Bronchial epithelial cell (primary cell): ENCODE results near the gene FAM168A. TPM values are rescaled to one million over a fixed set of nuclear protein-coding genes. Genes with fewer than 3 reads are reported as not detected.

Experiments
- DNase-seq: peaks from one replicate; pipeline ENCODE4 v3.0.0-alpha.2; 2010; ENCODE audit warnings: low read depth
- FAIRE-seq: peaks from 2 replicates; lab custom pipeline; 2011; peaks lifted over from hg19 to GRCh38; lab: Jason Lieb, UNC
- H3K27me3 ChIP-seq: 2 replicates; pipeline ENCODE4 v1.5.1; 2011; ENCODE audit warnings: low read length; ENCODE audit not compliant: control insufficient read depth, insufficient read depth
- H3K36me3 ChIP-seq: 2 replicates; pipeline ENCODE4 v1.5.1; 2011; ENCODE audit warnings: low read length; ENCODE audit not compliant: control insufficient read depth, insufficient read depth
- H3K4me3 ChIP-seq: 2 replicates; pipeline ENCODE4 v1.5.1; 2011; ENCODE audit warnings: mild to moderate bottlenecking, low read depth, low read length, control low read depth
- CTCF ChIP-seq: IDR thresholded peaks from 2 replicates; pipeline ENCODE4 v1.5.1; 2011; ENCODE audit warnings: mild to moderate bottlenecking, moderate library complexity, low read length, control low read depth, inconsistent platforms; ENCODE audit not compliant: insufficient read depth, severe bottlenecking
- total RNA-seq: library from RNA; depleted of rRNA; stranded (reverse); fragments of >200 nt; gene quantifications from 2 replicates; pipeline ENCODE4 v1.2.1, GENCODE V29; 2014

Gene FAM168A
- total RNA-seq, 1 donor from 2014 or later: 4.7 TPM

GRCh38 chr11:73510106-73510505 is 87.8 kb downstream of the FAM168A start:
- FAIRE-seq (no peak), DNase-seq (no peak)
- no peaks in the 10 kb centered on the region for H3K27me3 ChIP-seq
- no peaks in the 10 kb centered on the region for H3K36me3 ChIP-seq
- TF ChIP-seq CTCF: no peak
- no peak overlapping the region for H3K4me3 ChIP-seq

- H3K27me3 ChIP-seq: no peaks in the 10 kb centered on the region
- FAIRE-seq (no peak), DNase-seq (no peak)
- no peak for TF ChIP-seq CTCF
- no peaks in the 10 kb centered on the region for H3K36me3 ChIP-seq
- H3K4me3 ChIP-seq: no peak overlapping the region
Observed at GRCh38 chr11:73509188-73509587, 88.7 kb downstream of the FAM168A start.

GRCh38 chr11:73508243-73509176 is 89.4 kb downstream of the FAM168A start:
- no peak for TF ChIP-seq CTCF
- no peaks in the 10 kb centered on the region for H3K36me3 ChIP-seq
- FAIRE-seq (no peak), DNase-seq (no peak)
- H3K27me3 ChIP-seq: no peaks in the 10 kb centered on the region
- H3K4me3 ChIP-seq: no peak overlapping the region

- no peak for DNase-seq
- Histone ChIP-seq H3K36me3 (no peaks in the 10 kb centered on the region), H3K27me3 (no peaks in the 10 kb centered on the region), H3K4me3 (no peak overlapping the region)
- no peak for TF ChIP-seq CTCF
- FAIRE-seq: no peak
Observed at GRCh38 chr11:73507086-73507485, 90.8 kb downstream of the FAM168A start.

- TF ChIP-seq CTCF: no peak
- H3K27me3 ChIP-seq: no peaks in the 10 kb centered on the region
- no peak overlapping the region for H3K4me3 ChIP-seq
- H3K36me3 ChIP-seq: no peaks in the 10 kb centered on the region
- no peak for FAIRE-seq
- no peak for DNase-seq
Observed at GRCh38 chr11:73506038-73506437, 91.9 kb downstream of the FAM168A start.
